Uterus (tissue), 4 donors: ENCODE results near the gene COMMD6. TPM values are rescaled to one million over a fixed set of nuclear protein-coding genes. Genes with fewer than 3 reads are reported as not detected.

Experiments used
- DNase-seq, 2 donors: peaks; one replicate each; pipeline ENCODE4 v3.0.0-alpha.2; 2019 to 2020
- H3K27ac ChIP-seq, 2 donors: fragments of 200-600 bp; sonication (generic); 1 replicate in 1 of 2; 2 replicates in 1 of 2; pipeline ENCODE4 v1.5.1; 2016 to 2018
- H3K27me3 ChIP-seq, 2 donors: fragments of 200-600 bp; sonication (generic); one replicate each; pipeline ENCODE4 v1.5.1; 2018 to 2019; ENCODE audit warnings: control low read depth in 1 of 2
- H3K36me3 ChIP-seq, 2 donors: fragments of 200-600 bp; sonication (generic); one replicate each; pipeline ENCODE4 v1.5.1; 2019; ENCODE audit warnings: control low read depth in 1 of 2
- H3K4me1 ChIP-seq, 2 donors: fragments of 200-600 bp; sonication (generic); one replicate each; pipeline ENCODE4 v1.5.1; 2018 to 2019; ENCODE audit warnings: control low read depth in 1 of 2
- H3K4me3 ChIP-seq, 2 donors: fragments of 200-600 bp; sonication (generic); 1 replicate in 1 of 2; 2 replicates in 1 of 2; pipeline ENCODE4 v1.5.1; 2018 to 2019; ENCODE audit warnings: mild to moderate bottlenecking in 1 of 2
- H3K9me3 ChIP-seq, 2 donors: fragments of 200-600 bp; sonication (generic); one replicate each; pipeline ENCODE4 v1.5.1; 2019; ENCODE audit warnings: control low read depth in 1 of 2
- CTCF ChIP-seq, 4 experiments: fragments of 200-600 bp in 2 of 4; fragments of 450-650 bp in 2 of 4; sonication (generic) in 2 of 4; IDR thresholded peaks; one replicate each; pipeline ENCODE4 v1.5.1; 2016 to 2019; ENCODE audit warnings: antibody characterized with exemption in 4 of 4, mild to moderate bottlenecking in 2 of 4, moderate library complexity in 1 of 4
- POLR2A ChIP-seq, 2 donors: fragments of 450-650 bp; IDR thresholded peaks; one replicate each; pipeline ENCODE4 v1.6.1; 2016; ENCODE audit warnings: antibody characterized with exemption in 2 of 2, mild to moderate bottlenecking in 1 of 2, moderate library complexity in 1 of 2
- intact Hi-C: fragments of 100-400 bp; cut with DNase I; formaldehyde crosslinking; loops from one replicate; pipeline ENCODE4 v1.15.1; 2023; ENCODE audit warnings: low total_unique reads
- total RNA-seq, 4 donors: library from RNA; depleted of rRNA in 3 of 4; stranded (reverse); fragments of >200 nt in 3 of 4; gene quantifications; one replicate each; pipeline versions ENCODE4 v1.1.0 to v1.2.4, GENCODE V29; 2014 to 2023
- donor health status: DM: yes; HTN: yes; CAD: no.

The COMMD6 gene
- total RNA-seq, 4 donors from 2014 or later, result 33.7 to 1,264 (median 574) TPM

GRCh38 chr13:75555836-75556235, 18.2 kb upstream of the COMMD6 start:
- no peak for TF ChIP-seq POLR2A (IDR thresholded peaks at IDR 0.05)
- no peaks in the 10 kb centered on the region for H3K27me3 ChIP-seq
- H3K4me3 ChIP-seq, result no peak overlapping the region
- intact Hi-C loops, result no loop called here
- no peak overlapping the region for H3K27ac ChIP-seq
- no peaks in the 10 kb centered on the region for H3K36me3 ChIP-seq
- H3K4me1 ChIP-seq, result no peaks in the 10 kb centered on the region
- DNase-seq, result no peak
- no peaks in the 10 kb centered on the region for H3K9me3 ChIP-seq

DNA sequence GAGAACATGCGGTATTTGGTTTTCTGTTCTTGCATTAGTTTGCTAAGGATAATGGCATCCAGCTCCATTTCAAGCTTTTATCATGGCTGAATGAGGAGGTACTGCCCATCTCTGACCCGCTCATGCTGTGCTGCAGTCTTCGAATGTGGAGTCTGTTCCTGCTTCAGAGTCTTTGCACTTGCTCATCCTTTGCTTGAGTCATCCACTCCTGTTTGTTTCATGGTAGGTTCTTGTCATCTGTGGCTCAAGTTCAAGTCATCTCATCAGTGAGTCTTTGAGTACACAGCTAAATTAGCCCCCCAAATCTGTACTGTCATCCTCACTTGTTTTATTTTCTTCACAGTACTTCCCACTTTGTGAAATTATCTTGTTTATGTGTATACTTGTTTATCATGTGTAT, 17.3 kb upstream of the COMMD6 start:
- H3K9me3 ChIP-seq, result no peaks in the 10 kb centered on the region
- H3K27ac ChIP-seq, result no peak overlapping the region
- intact Hi-C loops, result no loop called here
- no peaks in the 10 kb centered on the region for H3K4me1 ChIP-seq
- no peaks in the 10 kb centered on the region for H3K27me3 ChIP-seq
- H3K36me3 ChIP-seq, result no peaks in the 10 kb centered on the region
- DNase-seq, result no peak
- TF ChIP-seq POLR2A (IDR thresholded peaks at IDR 0.05) (no peak), CTCF (IDR thresholded peaks at IDR 0.05) (no peak)
- no peak overlapping the region for H3K4me3 ChIP-seq

GRCh38 chr13:75554464-75554863, 16.8 kb upstream of the COMMD6 start:
- Histone ChIP-seq H3K9me3 (no peaks in the 10 kb centered on the region), H3K27me3 (no peaks in the 10 kb centered on the region), H3K36me3 (no peaks in the 10 kb centered on the region), H3K4me1 (no peaks in the 10 kb centered on the region), H3K4me3 (no peak overlapping the region), H3K27ac (no peak overlapping the region)
- no peak for DNase-seq
- TF ChIP-seq CTCF (IDR thresholded peaks at IDR 0.05) (no peak), POLR2A (IDR thresholded peaks at IDR 0.05) (no peak)
- intact Hi-C loops, result no loop called here

DNA sequence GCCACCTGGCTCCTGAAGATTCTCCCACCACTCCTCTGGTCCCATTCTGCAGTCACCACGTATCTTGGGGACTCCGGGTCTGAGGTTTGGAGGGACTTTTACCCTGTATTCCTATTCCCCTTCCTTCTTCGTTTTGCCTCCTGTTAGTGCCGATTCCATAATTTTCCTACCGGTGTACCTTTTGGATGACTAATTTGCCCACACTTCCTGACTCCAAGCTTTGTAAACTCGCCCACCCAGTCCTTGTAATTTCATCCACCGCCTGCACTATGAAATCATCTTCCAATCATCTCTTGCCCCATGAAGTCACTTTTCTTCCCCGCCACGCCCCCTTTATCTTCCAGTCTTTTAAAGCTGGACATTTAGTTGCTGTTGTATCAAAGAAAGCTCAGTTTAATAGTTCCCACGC, 12.5 kb upstream of the COMMD6 start:
- H3K27ac ChIP-seq, result peak overlapping the region; percentile 76 to 89

DNA sequence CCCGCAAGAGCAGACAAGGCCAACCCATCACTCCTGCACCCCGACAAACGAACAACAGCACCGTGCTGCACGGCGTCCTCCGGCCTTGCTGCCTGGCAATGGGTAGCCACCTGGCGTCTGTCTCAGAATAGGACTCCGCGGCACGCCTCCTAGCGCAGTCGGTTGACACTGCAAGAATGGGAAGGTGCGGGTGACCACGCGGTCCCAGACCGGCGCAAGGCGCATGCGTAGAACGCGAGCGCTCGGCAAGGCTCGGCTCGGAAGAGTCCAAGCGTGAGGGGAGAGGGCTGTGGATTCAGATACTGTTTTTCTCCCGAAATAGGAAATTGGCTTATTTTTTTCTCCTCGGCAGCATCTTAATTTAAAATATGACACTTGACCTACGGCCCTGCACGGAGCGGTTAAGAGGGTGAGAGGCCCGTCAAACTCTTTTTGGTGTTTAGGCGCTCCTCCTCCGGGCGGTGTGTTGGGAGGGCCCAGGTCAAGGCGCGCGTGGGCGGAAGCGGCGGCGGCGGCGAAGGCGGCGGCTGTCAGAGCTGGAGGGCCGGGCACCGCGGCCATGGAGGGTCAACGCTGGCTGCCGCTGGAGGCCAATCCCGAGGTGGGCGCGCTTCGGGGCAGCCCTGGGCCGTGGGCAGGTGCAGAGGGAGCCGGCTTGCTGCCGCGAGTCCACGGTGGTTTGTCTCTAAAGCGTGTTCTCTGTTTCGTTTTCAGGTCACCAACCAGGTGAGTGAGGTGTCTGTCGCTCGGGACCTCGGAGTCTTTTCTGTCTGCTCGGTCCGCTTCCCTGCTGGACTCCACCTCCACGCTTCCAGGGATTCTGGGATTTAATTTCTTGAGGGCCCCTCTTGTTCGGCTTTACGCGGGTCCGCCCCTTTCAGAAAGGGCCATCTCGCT, 11.9 kb upstream of the COMMD6 start, which contains the start of gene UCHL3:
Gene UCHL3 (plus strand): TSS at position 530 of the 897 bp plus-strand sequence. CDS start 30 bp downstream, at position 560.
- H3K4me3 ChIP-seq, result peak within 1 kb of the TSS; percentile 95 to 97
- no peaks in the 10 kb centered on the region for H3K4me1 ChIP-seq
- peak; percentile 94 to 96 for DNase-seq
- no peaks in the 10 kb centered on the region for H3K9me3 ChIP-seq
- H3K36me3 ChIP-seq, result no peaks in the 10 kb centered on the region
- intact Hi-C loops, result no loop called here
- peak within 1 kb of the TSS; percentile 76 to 89 for H3K27ac ChIP-seq
- H3K27me3 ChIP-seq, result no peaks in the 10 kb centered on the region
- TF ChIP-seq CTCF (IDR thresholded peaks at IDR 0.05) (peak; percentile 82 to 96 (median 86)), POLR2A (IDR thresholded peaks at IDR 0.05) (peak in 1 of 2 donors; percentile 39)

More for the DNA sequence above, 12.5 kb upstream of the COMMD6 start:
- intact Hi-C loops, result no loop called here
- Histone ChIP-seq H3K9me3 (no peaks in the 10 kb centered on the region), H3K4me1 (no peaks in the 10 kb centered on the region), H3K4me3 (peak overlapping the region; percentile 95 to 97), H3K27me3 (no peaks in the 10 kb centered on the region), H3K36me3 (no peaks in the 10 kb centered on the region)
- TF ChIP-seq CTCF (IDR thresholded peaks at IDR 0.05) (no peak), POLR2A (IDR thresholded peaks at IDR 0.05) (no peak)
- peak; percentile 22 to 27 for DNase-seq
